Raji (cell line): Measurements from ENCODE around the gene HSCB.

Experiments used
- POLR2A ChIP-seq: IDR thresholded peaks from 2 replicates; pipeline ENCODE4 v1.6.1; 2011; ENCODE audit warnings: low read depth, low read length, control low read depth; ENCODE audit not compliant: insufficient read depth

HSCB gene, protein sequence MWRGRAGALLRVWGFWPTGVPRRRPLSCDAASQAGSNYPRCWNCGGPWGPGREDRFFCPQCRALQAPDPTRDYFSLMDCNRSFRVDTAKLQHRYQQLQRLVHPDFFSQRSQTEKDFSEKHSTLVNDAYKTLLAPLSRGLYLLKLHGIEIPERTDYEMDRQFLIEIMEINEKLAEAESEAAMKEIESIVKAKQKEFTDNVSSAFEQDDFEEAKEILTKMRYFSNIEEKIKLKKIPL

DNA sequence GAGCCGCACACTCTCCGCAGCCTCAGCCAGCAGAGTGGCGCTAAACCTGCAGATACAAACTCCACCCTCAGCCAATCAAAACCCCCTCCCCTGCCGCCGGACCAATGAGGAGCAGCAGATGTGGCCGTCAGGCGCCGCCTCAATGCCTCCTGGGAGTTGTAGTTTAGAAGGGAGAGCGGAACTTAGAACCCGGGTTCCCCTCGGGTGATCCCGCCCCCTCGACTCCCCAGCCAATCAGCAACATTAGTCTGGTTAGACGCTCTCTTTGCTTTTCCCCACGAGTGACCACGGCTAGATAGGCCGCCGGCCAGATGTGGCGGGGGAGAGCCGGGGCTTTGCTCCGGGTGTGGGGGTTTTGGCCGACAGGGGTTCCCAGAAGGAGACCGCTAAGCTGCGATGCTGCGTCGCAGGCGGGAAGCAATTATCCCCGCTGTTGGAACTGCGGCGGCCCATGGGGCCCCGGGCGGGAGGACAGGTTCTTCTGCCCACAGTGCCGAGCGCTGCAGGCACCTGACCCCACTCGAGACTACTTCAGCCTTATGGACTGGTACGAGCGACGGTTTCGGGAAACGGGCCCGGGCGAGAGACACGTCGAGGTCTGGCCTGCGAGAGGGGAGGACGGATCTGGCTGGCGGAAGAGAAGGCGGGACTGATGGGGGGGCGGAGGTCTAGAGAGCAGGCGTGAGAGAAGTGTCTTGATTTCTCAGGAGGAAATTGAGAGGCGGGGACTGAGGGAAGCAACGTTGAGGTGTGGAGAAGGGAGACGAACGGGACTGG, at the start of gene HSCB, which contains the start of gene CHEK2:
Gene HSCB, plus strand, starts transcription at position 255 of the 777 bp plus-strand sequence. Its CDS starts 57 bp downstream, at position 312.
Gene CHEK2, minus strand, starts transcription at position 36 of the 777 bp plus-strand sequence. CDS start 7,099 bp downstream, outside the sequence.
- TF ChIP-seq POLR2A, result peak; percentile 67

DNA sequence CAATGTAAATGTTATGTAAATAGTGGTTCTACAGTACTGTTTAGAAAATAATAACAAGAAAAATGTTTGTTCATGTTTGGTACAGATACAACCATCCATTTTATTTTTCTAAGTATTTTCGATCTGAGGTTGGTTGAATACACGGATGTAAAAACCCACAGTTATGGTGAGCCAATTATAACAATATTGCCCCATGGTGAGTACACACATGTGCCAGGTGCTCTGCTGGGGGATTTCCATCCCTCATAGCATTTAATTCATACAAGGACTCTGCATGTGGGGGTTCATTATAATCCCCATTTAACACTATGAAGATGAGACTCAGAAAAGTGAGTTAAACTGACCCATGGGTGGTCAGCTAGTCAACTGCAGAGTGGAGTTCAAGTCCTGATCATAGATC, 38.9 kb upstream of the HSCB start:
- TF ChIP-seq POLR2A, result no peak

DNA sequence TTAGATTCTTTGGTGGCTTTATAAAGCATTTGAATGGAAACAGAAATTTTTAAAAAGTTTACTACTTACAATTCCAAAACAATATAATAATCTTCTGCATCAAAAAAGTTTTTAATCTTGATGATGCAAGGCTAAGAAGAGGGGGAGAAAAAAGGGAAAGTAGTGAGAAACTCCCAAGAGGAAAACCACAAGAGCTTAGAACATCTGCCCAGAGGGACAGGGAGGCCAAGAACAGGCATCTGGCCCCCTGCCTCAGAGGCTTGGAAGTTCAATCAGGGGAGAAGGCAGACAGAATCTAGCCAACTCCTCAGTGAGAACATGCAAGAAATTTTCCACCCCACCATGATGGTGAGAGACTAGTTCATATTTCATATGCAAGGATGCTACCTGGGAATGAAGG, 38.4 kb upstream of the HSCB start:
- TF ChIP-seq POLR2A, result no peak

DNA sequence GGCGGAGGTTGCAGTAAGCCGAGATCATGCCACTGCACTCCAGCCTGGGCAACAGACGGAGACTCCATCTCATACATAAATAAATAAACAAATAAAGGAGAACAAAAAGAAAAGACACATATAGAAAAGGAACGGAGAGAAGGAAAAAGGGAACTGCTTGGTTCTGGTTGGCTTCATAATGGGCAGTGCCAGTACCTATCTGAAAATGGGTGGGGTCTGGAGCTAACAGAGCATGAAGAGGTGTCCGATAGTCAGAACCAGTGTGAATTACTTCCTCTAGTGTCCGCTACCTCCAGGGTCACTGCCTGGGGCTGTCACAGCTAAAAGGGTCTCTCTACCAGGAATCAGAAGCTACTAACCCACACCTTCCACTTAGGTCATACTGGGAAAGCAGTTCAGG, 35.0 kb upstream of the HSCB start:
- no peak for TF ChIP-seq POLR2A

DNA sequence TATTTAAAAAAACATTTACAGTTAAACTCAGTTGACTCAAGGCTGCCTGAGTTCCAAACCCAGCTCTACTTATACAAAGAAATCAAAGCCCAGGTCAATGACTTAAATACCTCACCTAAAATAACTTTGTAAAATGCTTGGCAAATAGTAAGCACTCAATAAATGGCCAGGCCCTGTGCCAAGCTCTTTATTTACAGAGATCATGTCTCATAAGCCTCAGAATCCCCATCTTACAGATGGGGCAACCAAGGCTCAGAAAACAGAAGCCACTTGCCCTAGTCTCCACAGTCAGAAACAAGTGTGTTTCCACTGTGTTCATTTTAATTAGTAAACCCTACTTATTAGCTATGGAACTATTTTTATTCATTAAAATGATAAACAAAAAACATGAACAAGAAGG, 31.7 kb upstream of the HSCB start:
- TF ChIP-seq POLR2A, result no peak

DNA sequence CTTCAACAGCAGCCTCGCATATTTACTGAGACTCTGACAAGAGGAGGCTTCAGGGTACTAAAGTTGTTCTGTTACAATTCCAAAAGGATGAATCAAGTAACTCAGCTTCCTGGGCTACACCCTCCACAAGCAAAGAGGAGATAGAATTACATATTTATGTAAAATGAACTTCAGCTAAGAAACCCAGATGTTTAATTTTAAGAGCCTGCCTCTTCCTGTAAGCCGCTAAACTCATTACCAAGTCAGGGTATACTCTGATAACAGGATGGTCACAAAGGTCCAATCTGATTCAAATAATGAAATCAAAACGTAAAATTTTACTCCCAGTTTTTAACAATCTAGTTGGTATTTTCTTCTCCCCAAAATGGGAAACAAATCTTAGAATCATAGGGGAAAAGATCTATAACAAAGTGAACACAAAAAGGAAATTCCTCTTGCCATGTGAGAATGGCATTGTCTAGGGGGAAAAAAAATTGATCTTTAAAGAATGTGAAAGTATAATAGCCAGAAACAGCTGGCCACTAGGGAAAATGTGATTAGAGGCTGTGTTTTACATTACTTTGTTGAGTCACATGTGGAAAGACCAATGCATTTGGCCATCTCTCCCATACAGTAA, 31.2 kb upstream of the HSCB start:
- TF ChIP-seq POLR2A, result no peak

DNA sequence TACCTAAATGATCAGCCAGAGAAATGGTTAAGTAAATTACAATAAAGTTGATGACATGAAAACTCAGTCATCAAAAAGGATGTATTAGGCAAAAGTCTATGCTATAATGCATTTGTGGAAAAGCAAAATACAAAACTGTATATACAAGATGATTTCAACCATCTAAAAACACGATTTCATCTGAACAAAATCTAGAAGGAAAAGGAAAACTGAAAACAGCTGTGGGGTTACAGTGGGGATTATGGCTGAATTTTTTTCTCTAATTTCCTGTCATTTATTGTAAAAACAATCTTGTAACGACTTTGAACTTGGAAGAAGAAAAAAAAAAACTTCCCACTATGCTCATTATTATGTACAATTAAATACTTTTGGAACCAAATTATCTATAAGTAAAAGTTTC, 30.5 kb upstream of the HSCB start:
- no peak for TF ChIP-seq POLR2A

DNA sequence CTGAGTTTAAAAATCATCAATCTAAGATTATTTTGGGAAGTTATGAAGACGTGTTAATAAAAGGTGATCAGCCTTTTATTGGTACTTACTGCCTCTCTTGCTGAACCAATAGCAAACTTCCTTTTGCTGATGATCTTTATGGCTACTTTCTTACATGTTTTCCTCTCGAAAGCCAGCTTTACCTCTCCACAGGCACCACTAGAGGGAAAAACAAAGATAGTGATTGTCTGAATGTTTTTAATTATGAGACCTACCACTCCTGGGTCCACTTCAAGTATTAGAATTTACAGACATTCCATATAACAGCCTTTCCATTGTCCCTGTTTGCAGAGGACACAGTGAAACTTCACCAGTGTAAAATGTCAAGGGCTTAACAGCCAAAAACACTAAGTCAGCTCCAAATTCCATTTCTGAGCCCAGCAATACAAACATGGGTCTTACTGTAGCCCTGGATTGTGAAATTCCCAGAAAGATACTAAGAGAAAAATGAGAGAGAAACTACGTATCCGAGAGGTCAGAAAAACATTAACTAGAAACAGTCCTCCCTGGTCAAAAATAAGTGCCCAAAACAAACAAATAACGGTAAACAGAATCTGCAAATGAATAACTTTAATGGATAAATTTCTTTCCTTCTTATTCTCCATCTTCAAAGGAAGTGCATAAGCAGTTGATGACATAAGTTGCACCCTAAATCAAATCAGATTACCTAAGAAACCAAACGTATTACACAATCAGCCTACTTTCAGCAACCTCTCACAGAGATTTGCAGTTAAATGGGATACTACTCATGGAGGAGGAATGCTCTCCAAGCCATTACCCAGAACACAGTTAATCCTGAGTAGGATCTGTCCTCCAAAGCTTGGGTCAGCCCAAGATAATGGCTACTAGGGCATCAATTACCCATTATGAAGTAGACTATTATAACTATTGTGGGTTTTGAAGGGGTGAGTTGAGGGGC, 29.7 kb upstream of the HSCB start:
- no peak for TF ChIP-seq POLR2A

DNA sequence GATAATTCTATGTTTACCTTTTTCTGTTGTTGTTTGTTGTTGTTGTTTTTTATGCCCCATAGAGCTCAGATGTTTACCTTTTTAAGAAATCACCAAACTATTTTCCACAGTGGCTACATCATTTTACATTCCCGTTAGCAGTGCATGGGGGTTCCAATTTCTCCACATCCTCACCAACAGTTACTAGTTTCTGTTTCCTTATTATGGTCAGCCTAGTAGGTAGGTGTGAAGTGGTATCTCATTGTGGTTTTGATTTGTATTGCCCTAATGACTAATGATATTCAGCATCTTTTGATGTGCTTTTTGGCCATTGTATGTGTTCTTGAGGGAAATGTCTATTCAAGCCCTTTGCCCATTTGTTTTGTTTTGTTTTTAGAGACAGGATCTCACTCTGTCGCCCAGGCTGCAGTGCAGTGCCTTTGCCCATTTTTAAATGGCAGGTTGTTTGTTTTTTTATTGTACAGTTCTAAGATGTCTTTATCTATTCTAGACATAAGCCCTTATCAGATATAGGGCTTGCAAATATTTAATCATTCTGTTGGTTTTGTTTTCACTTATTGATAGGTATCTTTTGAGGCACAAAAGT, 27.7 kb upstream of the HSCB start:
- no peak for TF ChIP-seq POLR2A

DNA sequence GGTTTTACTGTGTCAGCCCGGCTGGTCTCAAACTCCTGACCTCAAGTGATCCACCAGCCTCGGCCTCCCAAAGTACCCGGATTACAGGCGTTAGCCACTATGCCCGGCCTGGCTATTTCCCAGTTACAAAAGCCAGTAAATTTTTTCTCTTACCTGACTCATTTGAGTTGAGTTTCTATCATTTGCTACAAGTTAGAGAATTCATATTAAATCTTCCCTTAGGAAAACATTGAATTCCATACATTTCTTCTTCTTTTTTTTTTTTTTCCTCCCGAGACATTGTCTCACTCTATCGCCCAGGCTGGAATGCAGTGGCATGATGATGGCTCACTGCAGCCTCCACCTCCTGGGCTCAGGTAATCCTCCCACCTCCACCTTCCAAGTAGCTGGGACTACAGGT, 26.2 kb upstream of the HSCB start:
- TF ChIP-seq POLR2A, result no peak

DNA sequence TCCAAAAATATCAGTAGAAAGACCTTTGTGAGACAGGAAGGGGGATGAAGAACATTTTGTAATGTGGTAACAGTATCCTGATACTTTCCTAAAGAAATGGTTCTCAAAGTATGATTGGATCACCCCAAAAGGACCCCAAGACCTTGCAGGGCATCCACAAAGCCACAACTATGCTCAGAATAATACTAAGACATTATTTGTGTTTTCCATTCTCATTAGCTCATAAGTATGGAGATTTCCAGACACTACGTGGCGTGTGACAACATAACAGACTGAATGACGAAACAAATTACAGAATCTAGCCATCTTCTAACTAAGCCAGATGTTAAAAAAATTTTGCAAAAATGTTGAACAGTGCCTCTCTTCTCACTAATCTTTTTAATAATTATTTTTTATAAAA, 25.2 kb upstream of the HSCB start:
- TF ChIP-seq POLR2A, result no peak

DNA sequence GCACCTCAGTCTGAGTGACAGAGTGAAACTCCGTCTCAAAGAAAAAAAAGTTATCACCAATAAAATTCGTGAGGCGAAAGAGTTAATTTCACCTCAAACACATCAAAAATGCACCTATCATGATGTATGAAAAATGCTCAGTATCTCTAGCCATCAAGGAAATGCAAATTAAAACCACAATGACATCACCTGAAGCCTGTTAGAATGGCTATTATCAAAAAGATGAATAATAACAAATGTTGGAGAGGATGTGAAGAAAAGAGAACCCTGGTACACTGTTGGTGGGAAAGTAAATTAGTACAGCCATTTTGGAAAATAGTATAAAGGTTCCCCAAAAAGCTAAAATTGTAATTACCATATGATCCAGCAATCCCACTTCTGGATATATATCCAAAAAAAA, 23.8 kb upstream of the HSCB start:
- TF ChIP-seq POLR2A, result no peak

DNA sequence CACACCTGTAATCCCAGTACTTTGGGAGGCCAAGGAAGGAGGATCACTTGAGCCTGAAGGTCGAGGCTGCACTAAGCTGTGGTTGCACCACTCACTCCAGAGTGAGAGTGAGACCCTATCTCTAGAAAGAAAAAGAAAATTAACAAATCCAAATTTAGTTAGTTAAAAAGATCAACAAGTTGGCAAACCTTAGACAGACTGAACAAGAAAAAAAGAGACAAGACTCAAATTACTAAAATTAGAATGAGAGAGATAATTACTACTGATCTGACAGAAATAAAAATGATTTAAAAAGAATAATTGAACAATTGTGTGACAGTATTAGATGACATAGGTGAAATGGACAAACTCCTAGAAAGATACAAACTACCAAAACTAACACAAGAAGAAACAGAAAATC, 13.8 kb upstream of the HSCB start:
- no peak for TF ChIP-seq POLR2A

DNA sequence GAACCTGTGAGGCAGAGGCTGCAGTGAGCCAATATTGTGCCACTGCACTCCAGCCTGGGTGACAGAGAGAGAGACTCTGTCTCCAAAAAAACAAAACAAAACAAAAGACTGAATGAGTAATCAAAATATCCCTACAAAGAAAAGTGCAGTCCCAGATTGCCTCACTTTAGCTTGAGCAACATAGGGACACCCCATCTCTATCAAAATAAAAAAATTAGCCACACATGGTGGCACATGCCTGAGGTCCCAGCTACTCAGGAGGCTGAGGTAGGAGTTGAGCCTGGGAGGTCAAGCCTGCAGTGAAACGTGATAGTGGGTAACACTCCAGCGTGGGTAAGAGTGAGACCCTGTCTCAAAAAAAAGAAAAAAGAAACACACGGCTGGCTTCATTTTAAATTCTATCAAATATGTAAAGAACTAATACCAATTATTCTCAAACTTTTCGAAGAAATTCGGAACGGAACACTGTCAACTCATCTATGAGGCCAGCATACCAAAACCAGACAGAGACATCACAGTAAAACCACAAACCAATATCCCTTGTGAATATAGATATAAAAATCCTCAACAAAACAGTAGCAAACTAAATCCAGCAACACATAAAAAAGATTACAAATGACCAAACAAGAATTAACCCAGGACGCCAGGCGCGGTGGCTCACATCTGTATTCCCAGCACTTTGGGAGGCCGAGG, 13.1 kb upstream of the HSCB start:
- no peak for TF ChIP-seq POLR2A
